Kidney (tissue), 14 donors: ENCODE measurements around the gene TSACC. TPM values are rescaled to one million over a fixed set of nuclear protein-coding genes. Genes with fewer than 3 reads are reported as not detected.
A peak's percentile ranks its signal among the peaks of the same experiment; 100 is the strongest.

ENCODE experiments used
- DNase-seq, 5 donors: peaks; one replicate each; pipeline ENCODE4 v3.0.0-alpha.2; 2013 to 2020
- FAIRE-seq: peaks from 2 replicates; lab custom pipeline; 2012; peaks lifted over from hg19 to GRCh38; lab: Jason Lieb, UNC
- H3K27ac ChIP-seq, 2 donors: one replicate each; pipeline ENCODE4 v1.7.0; 2013; ENCODE audit warnings: low read depth in 2 of 2, low read length in 2 of 2, inconsistent platforms in 1 of 2
- H3K27me3 ChIP-seq: one replicate; pipeline ENCODE4 v1.7.1; 2013; ENCODE audit warnings: low read length, inconsistent platforms; ENCODE audit not compliant: control insufficient read depth, insufficient read depth
- H3K36me3 ChIP-seq, 3 donors: one replicate each; pipeline versions ENCODE4 v1.7.0 to v1.7.1; 2013; ENCODE audit warnings: low read length in 3 of 3, control low read depth in 1 of 3, inconsistent platforms in 1 of 3; ENCODE audit not compliant: insufficient read depth in 3 of 3, control insufficient read depth in 2 of 3
- H3K4me1 ChIP-seq, 3 donors: one replicate each; pipeline versions ENCODE4 v1.7.0 to v1.7.1; 2013; ENCODE audit warnings: low read length in 3 of 3, inconsistent platforms in 1 of 3, low read depth in 1 of 3; ENCODE audit not compliant: control insufficient read depth in 2 of 3, insufficient read depth in 2 of 3
- H3K4me3 ChIP-seq, 3 donors: one replicate each; pipeline versions ENCODE4 v1.7.0 to v1.8.1; 2013; ENCODE audit warnings: low read length in 3 of 3, control low read depth in 1 of 3, inconsistent platforms in 1 of 3
- H3K9ac ChIP-seq, 3 donors: one replicate each; pipeline versions ENCODE4 v1.7.0 to v1.7.1; 2013; ENCODE audit warnings: low read length in 3 of 3, control low read depth in 1 of 3, inconsistent platforms in 1 of 3
- H3K9me3 ChIP-seq, 3 donors: one replicate each; pipeline versions ENCODE4 v1.7.0 to v1.7.1; 2013; ENCODE audit warnings: low read length in 3 of 3, control low read depth in 1 of 3, inconsistent platforms in 1 of 3; ENCODE audit not compliant: control insufficient read depth in 2 of 3, insufficient read depth in 1 of 3
- CTCF ChIP-seq: IDR thresholded peaks from 3 replicates; pipeline ENCODE4 v1.5.1; 2012; ENCODE audit warnings: mild to moderate bottlenecking, moderate library complexity, borderline replicate concordance; ENCODE audit not compliant: insufficient read depth; ENCODE audit errors: extremely low read depth
- intact Hi-C: fragments of 100-400 bp; cut with DNase I; formaldehyde crosslinking; loops from one replicate; pipeline ENCODE4 v1.11.1; 2022
- polyA plus RNA-seq: library from polyadenylated mRNA; stranded (reverse); fragments of 350-450 nt; fragmentation: Illumina TruSeq; extraction: RNeasy Lipid Tissue Mini Kit (QIAGEN cat#74804); gene quantifications from one replicate; pipeline ENCODE4 v1.2.3, GENCODE V29; 2014; ENCODE audit warnings: low read depth, low replicate concordance; ENCODE audit not compliant: insufficient read depth
- total RNA-seq: library from RNA; stranded (reverse); fragmentation: NEBNext Ultra II Directional; extraction: Animal tissue kit (Norgen Biotek cat#: 25700); gene quantifications from one replicate; pipeline ENCODE4 v1.2.1, GENCODE V29; 2021
- donor health status: control.
- donor health status: control.
- donor health status: control.
- donor health status: control.
- donor health status: control.
- donor health status: DM: yes; HTN: yes; CAD: no.
- donor health status: Normal renal cell carcinoma (clear cell type).

TSACC gene
- total and polyA plus RNA-seq, 2 donors from 2014 or later = 1.1 TPM; not detected in 1

- no peak for FAIRE-seq
- Histone ChIP-seq H3K9ac (no peak overlapping the region), H3K27me3 (peaks cover 20% of the 10 kb centered on the region), H3K27ac (no peak overlapping the region), H3K36me3 (no peaks in the 10 kb centered on the region), H3K9me3 (no peaks in the 10 kb centered on the region), H3K4me3 (no peak overlapping the region), H3K4me1 (peaks cover 0 to 5% (median 0%) of the 10 kb centered on the region in 3 donors)
- TF ChIP-seq CTCF = no peak
- DNase-seq = no peak
- intact Hi-C loops = no loop called here
Measured at GRCh38 chr1:156386949-156387869, 48.9 kb downstream of the TSACC start.

GRCh38 chr1:156387870-156388173 is 49.5 kb downstream of the TSACC start:
- Histone ChIP-seq H3K9ac (no peak overlapping the region), H3K36me3 (no peaks in the 10 kb centered on the region), H3K4me3 (no peak overlapping the region), H3K4me1 (peaks cover 0 to 5% (median 0%) of the 10 kb centered on the region in 3 donors), H3K9me3 (no peaks in the 10 kb centered on the region), H3K27ac (no peak overlapping the region), H3K27me3 (peaks cover 20% of the 10 kb centered on the region)
- TF ChIP-seq CTCF = no peak
- DNase-seq (no peak), FAIRE-seq (no peak)
- intact Hi-C loops = no loop called here

- Histone ChIP-seq H3K27me3 (peaks cover 20% of the 10 kb centered on the region), H3K4me3 (no peak overlapping the region), H3K9me3 (no peaks in the 10 kb centered on the region), H3K36me3 (no peaks in the 10 kb centered on the region), H3K4me1 (peaks cover 0 to 5% (median 0%) of the 10 kb centered on the region in 3 donors), H3K27ac (no peak overlapping the region), H3K9ac (no peak overlapping the region)
- intact Hi-C loops = no loop called here
- FAIRE-seq (no peak), DNase-seq (peak in 3 of 5 donors; percentile 22 to 44 (median 29))
- TF ChIP-seq CTCF = no peak
Measured at GRCh38 chr1:156388174-156389137, 50.1 kb downstream of the TSACC start.
